SK-N-SH treated with all-trans-retinoic acid at 6 μM for 48 hours (cell line): Measurements from ENCODE around the gene C22orf39.

ENCODE experiments used
- BACH2 ChIP-seq: fragments of 250-450 bp; sonication (Bioruptor Pico); IDR thresholded peaks from 2 replicates; pipeline ENCODE4 v1.9.0; 2021; ENCODE audit warnings: mild to moderate bottlenecking, borderline replicate concordance
- PATZ1 ChIP-seq: fragments of 250-450 bp; sonication (Bioruptor Pico); IDR thresholded peaks from 2 replicates; pipeline ENCODE4 v1.8.0; 2020; ENCODE audit warnings: mild to moderate bottlenecking, moderate library complexity, borderline replicate concordance
- POU6F1 ChIP-seq: fragments of 250-450 bp; sonication (Bioruptor Pico); IDR thresholded peaks from 2 replicates; pipeline ENCODE4 v1.8.0; 2021; ENCODE audit warnings: low read depth, mild to moderate bottlenecking, moderate library complexity, borderline replicate concordance
- RARB ChIP-seq: fragments of 250-450 bp; sonication (Bioruptor Pico); IDR thresholded peaks from 2 replicates; pipeline ENCODE4 v1.8.0; 2021; ENCODE audit warnings: mild to moderate bottlenecking, moderate library complexity
- SNAI2 ChIP-seq: fragments of 250-450 bp; sonication (Bioruptor Pico); IDR thresholded peaks from 2 replicates; pipeline ENCODE4 v1.5.0; 2020; ENCODE audit warnings: mild to moderate bottlenecking, moderate library complexity
- ZFP30 ChIP-seq: fragments of 450-650 bp; formaldehyde crosslinking; IDR thresholded peaks from 2 replicates; pipeline ENCODE4 v1.5.0; 2022; ENCODE audit warnings: mild to moderate bottlenecking, moderate library complexity
- ZNF70 ChIP-seq: fragments of 450-650 bp; formaldehyde crosslinking; IDR thresholded peaks from 2 replicates; pipeline ENCODE4 v1.5.0; 2020; ENCODE audit warnings: mild to moderate bottlenecking, moderate library complexity
- ZNF8 ChIP-seq: fragments of 450-650 bp; formaldehyde crosslinking; IDR thresholded peaks from 2 replicates; pipeline ENCODE4 v1.5.0; 2020; ENCODE audit warnings: mild to moderate bottlenecking, moderate library complexity

GRCh38 chr22:19446603-19447329 lies 745 bp downstream of the C22orf39 start:
- TF ChIP-seq POU6F1 (CRISPR knock-in tag): no peak
- TF ChIP-seq ZNF70 (CRISPR knock-in tag): no peak
- no peak for TF ChIP-seq ZNF8
- TF ChIP-seq RARB: no peak
- no peak for TF ChIP-seq BACH2
- no peak for TF ChIP-seq ZFP30 (CRISPR knock-in tag)
- TF ChIP-seq PATZ1 (CRISPR knock-in tag): no peak
- TF ChIP-seq SNAI2 (CRISPR knock-in tag): no peak
